H9 (cell line): ENCODE results near the gene LRRC3. TPM values are rescaled to one million over a fixed set of nuclear protein-coding genes. Genes with fewer than 3 reads are reported as not detected.

ENCODE experiments used
- DNase-seq: peaks from one replicate; pipeline ENCODE4 v3.0.0-alpha.2; 2017
- H2AFZ ChIP-seq: one replicate; pipeline ENCODE4 v1.6.1; 2013; ENCODE audit warnings: mild to moderate bottlenecking, low read length, control low read depth, moderate library complexity
- H2AK5ac ChIP-seq: 2 replicates; pipeline ENCODE4 v1.6.1; 2013; ENCODE audit warnings: low read length, control low read depth, mixed read lengths; ENCODE audit not compliant: insufficient read length
- H2BK120ac ChIP-seq: one replicate; pipeline ENCODE4 v1.6.1; 2013; ENCODE audit warnings: low read depth, mild to moderate bottlenecking, low read length, control low read depth, inconsistent platforms; ENCODE audit not compliant: poor library complexity, severe bottlenecking
- H2BK12ac ChIP-seq: 2 replicates; pipeline ENCODE4 v1.6.1; 2013; ENCODE audit warnings: low read length, control low read depth, mixed read lengths, low read depth; ENCODE audit not compliant: insufficient read length
- H2BK15ac ChIP-seq: 2 replicates; pipeline ENCODE4 v1.6.1; 2013; ENCODE audit warnings: low read depth, low read length, control low read depth
- H2BK20ac ChIP-seq: one replicate; pipeline ENCODE4 v1.6.1; 2013; ENCODE audit warnings: low read depth, mild to moderate bottlenecking, low read length, control low read depth, inconsistent platforms; ENCODE audit not compliant: poor library complexity, severe bottlenecking
- H2BK5ac ChIP-seq: 2 replicates; pipeline ENCODE4 v1.6.1; 2013; ENCODE audit warnings: low read length, control low read depth, mixed read lengths; ENCODE audit not compliant: insufficient read length
- H3K14ac ChIP-seq: 2 replicates; pipeline ENCODE4 v1.6.1; 2013; ENCODE audit warnings: low read length, control low read depth; ENCODE audit not compliant: insufficient read depth
- H3K18ac ChIP-seq: 2 replicates; pipeline ENCODE4 v1.6.1; 2013; ENCODE audit warnings: low read depth, mild to moderate bottlenecking, mixed read lengths, low read length, control low read depth; ENCODE audit not compliant: insufficient read length
- H3K23ac ChIP-seq: 2 replicates; pipeline ENCODE4 v1.6.1; 2013; ENCODE audit warnings: low read length, control low read depth, mixed read lengths, low read depth; ENCODE audit not compliant: insufficient read length
- H3K23me2 ChIP-seq: 2 replicates; pipeline ENCODE4 v1.6.1; 2013; ENCODE audit warnings: low read depth, mild to moderate bottlenecking, mixed read lengths, low read length, control low read depth; ENCODE audit not compliant: insufficient read length, poor library complexity, severe bottlenecking
- H3K27ac ChIP-seq: 2 replicates; pipeline ENCODE4 v1.5.1; 2013; ENCODE audit warnings: low read length, control low read depth, mixed read lengths, low read depth; ENCODE audit not compliant: insufficient read length
- H3K27me3 ChIP-seq: 2 replicates; pipeline ENCODE4 v1.6.1; 2013; ENCODE audit warnings: low read length, control low read depth, inconsistent platforms; ENCODE audit not compliant: insufficient read depth
- H3K4ac ChIP-seq: 2 replicates; pipeline ENCODE4 v1.6.1; 2013; ENCODE audit warnings: low read depth, mild to moderate bottlenecking, control low read depth, inconsistent platforms, low read length, moderate library complexity
- H3K4me1 ChIP-seq: 2 replicates; pipeline ENCODE4 v1.6.1; 2013; ENCODE audit warnings: low read length, control low read depth, inconsistent platforms; ENCODE audit not compliant: insufficient read depth
- H3K4me2 ChIP-seq: 2 replicates; pipeline ENCODE4 v1.6.1; 2013; ENCODE audit warnings: low read length, control low read depth, mixed read lengths; ENCODE audit not compliant: insufficient read length, insufficient read depth
- H3K56ac ChIP-seq: 2 replicates; pipeline ENCODE4 v1.6.1; 2013; ENCODE audit warnings: low read depth, mild to moderate bottlenecking, mixed read lengths, low read length, control low read depth; ENCODE audit not compliant: insufficient read length
- H3K79me1 ChIP-seq: 2 replicates; pipeline ENCODE4 v1.6.1; 2013; ENCODE audit warnings: low read depth, mild to moderate bottlenecking, moderate library complexity, low read length, control low read depth, inconsistent platforms; ENCODE audit not compliant: insufficient read depth, poor library complexity, severe bottlenecking
- H3K79me2 ChIP-seq: 2 replicates; pipeline ENCODE4 v1.6.1; 2013; ENCODE audit warnings: low read length, control low read depth, inconsistent platforms; ENCODE audit not compliant: insufficient read depth
- H3K9ac ChIP-seq: 2 replicates; pipeline ENCODE4 v1.6.1; 2013; ENCODE audit warnings: low read length, control low read depth, mixed read lengths; ENCODE audit not compliant: insufficient read length; ENCODE audit errors: extremely low read depth
- H3K9me3 ChIP-seq: one replicate; pipeline ENCODE4 v1.6.1; 2013; ENCODE audit warnings: low read depth, low read length, inconsistent platforms; ENCODE audit not compliant: control insufficient read depth
- H3T11ph ChIP-seq: one replicate; pipeline ENCODE4 v1.6.1; 2013; ENCODE audit warnings: mild to moderate bottlenecking, low read length, control low read depth, inconsistent platforms
- H4K20me1 ChIP-seq: one replicate; pipeline ENCODE4 v1.6.1; 2013; ENCODE audit not compliant: control insufficient read depth, insufficient read length, insufficient read depth
- H4K5ac ChIP-seq: 2 replicates; pipeline ENCODE4 v1.6.1; 2013; ENCODE audit warnings: low read depth, mild to moderate bottlenecking, mixed read lengths, low read length, control low read depth; ENCODE audit not compliant: insufficient read length
- H4K8ac ChIP-seq: replicated peaks from 2 replicates; pipeline ENCODE4 v1.6.1; 2013; ENCODE audit warnings: low read length, control low read depth, mixed read lengths, low read depth; ENCODE audit not compliant: insufficient read length
- H4K91ac ChIP-seq: 2 replicates; pipeline ENCODE4 v1.6.1; 2013; ENCODE audit warnings: low read depth, mild to moderate bottlenecking, moderate library complexity, mixed read lengths, low read length, control low read depth; ENCODE audit not compliant: insufficient read length
- H3K27ac Mint-ChIP-seq, 3 experiments: 2 replicates in 2 of 3; 3 replicates in 1 of 3; pipeline ENCODE4 v1.8.0; 2020 to 2021; ENCODE audit warnings: mixed read lengths in 3 of 3, mild to moderate bottlenecking in 1 of 3, moderate library complexity in 1 of 3
- H3K27me3 Mint-ChIP-seq: 2 replicates; pipeline ENCODE4 v1.8.0; 2021; ENCODE audit warnings: low read depth, mild to moderate bottlenecking, moderate library complexity, mixed read lengths
- H3K36me3 Mint-ChIP-seq, 3 experiments: 2 replicates in 2 of 3; 3 replicates in 1 of 3; pipeline ENCODE4 v1.8.0; 2020 to 2021; ENCODE audit warnings: low read depth in 3 of 3, mixed read lengths in 3 of 3; ENCODE audit not compliant: insufficient read depth in 1 of 3
- H3K4me1 Mint-ChIP-seq, 2 experiments: 2 replicates each; pipeline ENCODE4 v1.8.0; 2020; ENCODE audit warnings: mixed read lengths in 2 of 2
- H3K4me3 Mint-ChIP-seq, 2 experiments: 2 replicates in 1 of 2; 3 replicates in 1 of 2; pipeline ENCODE4 v1.8.0; 2020 to 2021; ENCODE audit warnings: mild to moderate bottlenecking in 2 of 2, mixed read lengths in 2 of 2, moderate library complexity in 1 of 2
- H3K9me3 Mint-ChIP-seq, 2 experiments: 2 replicates in 1 of 2; 3 replicates in 1 of 2; pipeline ENCODE4 v1.8.0; 2020; ENCODE audit warnings: mild to moderate bottlenecking in 2 of 2, mixed read lengths in 2 of 2, moderate library complexity in 1 of 2
- CTCF ChIP-seq: fragments of 200-600 bp; sonication (generic); conservative IDR thresholded peaks from 3 replicates; pipeline ENCODE4 v1.8.0; 2021; ENCODE audit warnings: antibody characterized with exemption, mild to moderate bottlenecking
- WGBS: extraction: QIAGEN DNeasy Blood & Tissue Kit; methylation state at CpG from one replicate; pipeline ENCODE4 v1.1.7; 2013; ENCODE audit warnings: missing lambda C conversion rate, low lambda C conversion rate, mixed read lengths; ENCODE audit not compliant: insufficient read length; ENCODE audit errors: extremely low coverage; 5-methylcytosine and 5-hydroxymethylcytosine counted together
- total RNA-seq: library from RNA; stranded (reverse); gene quantifications from 2 replicates; pipeline ENCODE4 v1.2.1, GENCODE V29; 2021

LRRC3 gene
- total RNA-seq, 1 experiment from 2014 or later = 3.1 TPM

DNA sequence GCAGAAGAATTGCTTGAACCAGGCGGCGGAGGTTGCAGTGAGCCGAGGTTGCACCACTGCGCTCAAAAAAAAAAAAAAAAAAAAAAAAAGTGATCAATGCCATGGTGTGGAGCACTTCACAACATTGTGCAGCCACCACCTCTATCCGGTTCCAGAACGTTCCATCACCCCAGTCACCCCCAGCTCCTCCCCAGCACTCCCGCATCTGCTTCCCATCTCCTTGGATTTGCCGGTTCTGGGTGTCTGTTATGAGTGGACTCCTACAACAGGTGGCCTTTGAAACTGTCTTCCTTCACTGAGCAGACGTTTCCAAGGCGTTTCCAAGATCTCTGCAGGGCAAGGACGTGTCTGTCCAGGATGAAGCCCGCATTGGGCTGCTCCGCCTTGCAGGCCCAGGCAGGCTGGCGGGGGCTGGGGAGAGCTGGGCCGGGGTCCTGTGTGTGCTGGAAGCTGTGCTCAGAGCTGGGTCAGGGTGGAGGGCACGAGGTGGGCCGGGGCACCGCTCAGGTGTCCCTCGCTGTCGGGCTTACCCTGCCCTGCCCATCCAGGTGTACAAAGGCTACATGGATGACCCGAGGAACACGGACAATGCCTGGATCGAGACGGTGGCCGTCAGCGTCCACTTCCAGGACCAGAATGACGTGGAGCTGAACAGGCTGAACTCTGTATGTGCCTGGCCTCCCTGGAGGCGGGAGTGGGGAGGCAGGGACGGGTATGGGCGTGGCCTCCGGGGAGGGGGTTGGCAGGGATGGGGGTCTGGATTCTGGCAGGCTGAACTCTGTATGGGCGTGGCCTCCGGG is 14.9 kb upstream of the LRRC3 start:
- no peaks in the 10 kb centered on the region; a peak in 2 of 7 replicates for H3K36me3 Mint-ChIP-seq
- Histone ChIP-seq H4K91ac (no peak overlapping the region), H3K4me1 (no peaks in the 10 kb centered on the region), H3K79me2 (no peaks in the 10 kb centered on the region), H2BK15ac (no peak overlapping the region), H3K14ac (peak overlapping the region; percentile 17; the same call in 1 of the 2 replicates), H3K18ac (no peak overlapping the region), H3K27ac (no peak overlapping the region), H2BK12ac (no peak overlapping the region), H2AFZ (no peak overlapping the region), H3K4me2 (no peak overlapping the region), H3K23ac (no peak overlapping the region), H3K23me2 (no peaks in the 10 kb centered on the region), H3K9me3 (no peaks in the 10 kb centered on the region), H4K5ac (no peak overlapping the region), H3K79me1 (no peaks in the 10 kb centered on the region), H3K27me3 (no peaks in the 10 kb centered on the region), H4K20me1 (no peaks in the 10 kb centered on the region), H2BK20ac (no peak overlapping the region), H2AK5ac (no peak overlapping the region), H3K56ac (no peak overlapping the region), H2BK5ac (no peak overlapping the region), H3T11ph (no peak overlapping the region), H3K4ac (no peak overlapping the region), H2BK120ac (no peak overlapping the region), H4K8ac (no peak overlapping the region), H3K9ac (no peak overlapping the region)
- no peaks in the 10 kb centered on the region; the same call in 1 of the 2 replicates for H3K27me3 Mint-ChIP-seq
- peak overlapping the region in 1 of 3 experiments; percentile 77; a peak in 1 of 7 replicates for H3K27ac Mint-ChIP-seq
- DNase-seq = no peak
- no peaks in the 10 kb centered on the region for H3K9me3 Mint-ChIP-seq
- H3K4me3 Mint-ChIP-seq = no peak overlapping the region; a peak in 1 of 5 replicates
- 0 out of 4 replicates have a peak, but pooled peaks cover 2 to 5% of the 10 kb centered on the region in 2 experiments for H3K4me1 Mint-ChIP-seq
- TF ChIP-seq CTCF = no peak
- WGBS = no CpG with 5 or more reads among the region's 33 CpGs
